C1 segment of cervical spinal cord (tissue), 14 donors: ENCODE data around the gene CKAP5.
A peak's percentile ranks its signal among the peaks of the same experiment; 100 is the strongest.

Experiments used
- DNase-seq, 14 donors: peaks; one replicate each; lab custom pipeline; 2025; lab: John Stamatoyannopoulos, UW

The CKAP5 gene

GRCh38 chr11:46845740-46846509 is at the start of gene CKAP5:
Gene CKAP5 (minus strand): TSS chr11:46846280. CDS start chr11:46821231, 25,049 bp downstream.
- DNase-seq = peak; percentile 19 to 91 (median 87)

- DNase-seq = peak in 9 of 14 donors; percentile 24 to 89 (median 45)
Observed at GRCh38 chr11:46895821-46896220, 49.7 kb upstream of the CKAP5 start.

- DNase-seq = peak in 1 of 14 donors; percentile 17
Observed at GRCh38 chr11:46894961-46895360, 48.9 kb upstream of the CKAP5 start.

GRCh38 chr11:46894506-46894905 is 48.4 kb upstream of the CKAP5 start:
- no peak for DNase-seq

- no peak for DNase-seq
Observed at GRCh38 chr11:46892838-46893237, 46.8 kb upstream of the CKAP5 start.

GRCh38 chr11:46892109-46892508 is 46.0 kb upstream of the CKAP5 start:
- no peak for DNase-seq

GRCh38 chr11:46890665-46891064 is 44.6 kb upstream of the CKAP5 start:
- no peak for DNase-seq

- peak in 11 of 14 donors; percentile 24 to 80 (median 44) for DNase-seq
Observed at GRCh38 chr11:46889689-46890475, 43.8 kb upstream of the CKAP5 start.

GRCh38 chr11:46889251-46889650 is 43.2 kb upstream of the CKAP5 start:
- peak in 1 of 14 donors; percentile 37 for DNase-seq

GRCh38 chr11:46888636-46889035 is 42.6 kb upstream of the CKAP5 start:
- peak in 1 of 14 donors; percentile 40 for DNase-seq

GRCh38 chr11:46886211-46886610 is 40.1 kb upstream of the CKAP5 start:
- no peak for DNase-seq

GRCh38 chr11:46879056-46879585 is 33.0 kb upstream of the CKAP5 start:
- DNase-seq = no peak

GRCh38 chr11:46877580-46877979 is 31.5 kb upstream of the CKAP5 start:
- DNase-seq = no peak

- peak in 2 of 14 donors; percentile 38 to 96 for DNase-seq
Observed at GRCh38 chr11:46876471-46876870, 30.4 kb upstream of the CKAP5 start.

GRCh38 chr11:46874586-46874985 is 28.5 kb upstream of the CKAP5 start:
- no peak for DNase-seq

GRCh38 chr11:46868912-46869311 is 22.8 kb upstream of the CKAP5 start:
- DNase-seq = no peak

GRCh38 chr11:46865340-46865739 is 19.3 kb upstream of the CKAP5 start:
- DNase-seq = no peak

- DNase-seq = no peak
Observed at GRCh38 chr11:46860218-46860617, 14.1 kb upstream of the CKAP5 start.

GRCh38 chr11:46858920-46859546 is 13.0 kb upstream of the CKAP5 start:
- DNase-seq = no peak

- DNase-seq = no peak
Observed at GRCh38 chr11:46857666-46858065, 11.6 kb upstream of the CKAP5 start.

- DNase-seq = no peak
Observed at GRCh38 chr11:46856605-46857343, 10.7 kb upstream of the CKAP5 start.
